NCI-H2227 (cell line): ENCODE results near the gene CNOT4.
"Not testable (repeated sequence)": the region's sequence is repeated elsewhere in the genome, so short reads cannot be mapped to it uniquely, and the experiment has no call there.

Experiments used
- DNase-seq: peaks from one replicate; lab custom pipeline; 2025; ENCODE audit not compliant: unreplicated experiment; lab: John Stamatoyannopoulos, UW

The CNOT4 gene

DNA sequence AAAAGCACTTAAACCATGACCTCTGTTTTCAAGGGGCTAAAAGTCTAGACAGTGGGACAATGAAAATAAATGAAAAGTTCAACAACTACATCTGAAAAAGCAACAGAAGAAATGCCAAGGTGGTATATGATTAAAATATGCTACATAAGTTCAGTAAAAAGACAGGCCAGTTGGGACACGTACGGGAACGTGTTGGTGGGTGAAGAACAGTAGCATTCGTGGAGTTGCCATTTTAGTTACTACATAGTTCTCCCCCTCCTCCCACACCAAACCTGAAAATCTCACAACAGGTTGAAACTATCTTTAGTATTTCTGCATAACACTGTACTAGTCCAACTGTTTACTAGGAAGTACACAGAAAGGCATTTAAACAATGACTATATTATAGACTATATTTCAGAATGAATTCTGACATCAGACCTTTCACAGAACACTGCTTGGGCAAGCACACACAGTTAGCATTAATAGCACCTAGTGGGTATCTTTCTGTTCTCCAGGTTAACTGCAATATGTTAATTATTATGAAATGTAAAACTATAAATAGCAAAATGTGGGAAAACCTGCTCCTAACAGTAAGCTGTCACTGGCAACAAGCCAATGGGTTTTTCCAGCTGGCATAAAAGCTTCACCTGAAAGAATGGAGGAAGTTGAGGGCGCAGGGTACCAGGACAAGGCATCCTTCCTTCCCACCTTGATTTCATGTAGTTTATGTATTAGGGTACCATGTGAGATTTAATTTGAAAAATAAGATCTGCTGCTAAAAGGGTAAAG is 141.3 kb downstream of the CNOT4 start:
- no peak for DNase-seq

- DNase-seq: no peak
Observed at GRCh38 chr7:135366843-135367508, 142.9 kb downstream of the CNOT4 start.

GRCh38 chr7:135365721-135366120 is 144.2 kb downstream of the CNOT4 start:
- no peak for DNase-seq

DNA sequence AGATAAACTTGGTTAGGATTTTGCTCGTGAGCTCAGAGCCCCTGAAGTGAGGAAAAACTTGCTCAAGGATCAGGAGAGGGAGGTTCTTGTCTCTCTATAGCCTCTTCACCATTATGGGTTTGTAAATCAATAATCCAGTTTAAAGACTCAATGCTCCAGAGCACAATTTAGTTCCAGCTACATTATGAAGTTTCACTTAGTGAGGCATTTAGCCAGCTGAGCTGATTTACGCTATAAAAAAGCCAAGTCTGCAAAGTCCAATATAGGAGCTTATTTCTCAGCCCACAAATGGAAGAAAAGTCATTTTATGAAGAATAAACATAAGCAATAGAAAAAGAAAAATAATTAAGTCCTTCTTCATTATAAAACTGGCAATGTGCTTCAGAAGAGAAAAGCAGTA is 145.7 kb downstream of the CNOT4 start:
- no peak for DNase-seq

DNA sequence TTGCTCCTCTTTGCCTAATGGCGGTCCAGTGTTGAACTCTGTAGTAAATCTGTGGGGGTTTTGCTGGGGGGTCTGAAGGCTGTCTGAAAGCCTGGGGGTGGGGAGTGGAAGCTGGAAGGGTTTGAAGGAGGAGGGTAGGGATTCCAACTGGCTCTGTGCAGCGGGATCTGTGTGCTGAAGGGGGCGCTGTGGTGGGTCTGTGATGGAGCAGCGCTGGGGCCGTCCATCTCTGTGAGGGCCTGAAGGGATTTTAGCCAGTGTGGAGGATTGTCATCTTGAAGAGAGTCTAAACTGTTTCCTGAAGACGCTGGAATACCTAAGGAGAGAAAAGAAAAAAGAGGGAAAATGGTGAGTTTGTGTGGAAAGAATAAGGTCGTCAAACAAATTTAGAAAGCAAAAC is 147.0 kb downstream of the CNOT4 start:
- DNase-seq: no peak

DNA sequence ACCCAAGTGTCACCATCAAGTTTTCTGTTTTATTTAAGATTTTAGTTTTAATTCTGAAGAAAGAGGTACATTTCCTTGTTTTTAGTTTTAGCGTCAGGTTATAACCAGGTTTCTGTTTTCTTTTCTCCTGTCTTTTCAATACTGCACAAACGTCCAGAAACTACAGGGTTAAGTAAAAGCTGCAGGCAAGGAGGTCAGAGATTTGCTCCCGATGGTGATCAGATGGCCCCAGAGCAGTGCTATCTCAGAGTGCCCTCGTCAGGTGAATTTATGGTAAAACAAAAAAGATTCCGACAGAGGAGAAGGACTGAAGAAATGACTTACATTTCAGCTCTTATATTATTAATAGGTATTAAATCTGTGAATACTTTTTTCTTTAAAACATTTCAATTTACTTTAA is 148.1 kb downstream of the CNOT4 start:
- no peak for DNase-seq

DNA sequence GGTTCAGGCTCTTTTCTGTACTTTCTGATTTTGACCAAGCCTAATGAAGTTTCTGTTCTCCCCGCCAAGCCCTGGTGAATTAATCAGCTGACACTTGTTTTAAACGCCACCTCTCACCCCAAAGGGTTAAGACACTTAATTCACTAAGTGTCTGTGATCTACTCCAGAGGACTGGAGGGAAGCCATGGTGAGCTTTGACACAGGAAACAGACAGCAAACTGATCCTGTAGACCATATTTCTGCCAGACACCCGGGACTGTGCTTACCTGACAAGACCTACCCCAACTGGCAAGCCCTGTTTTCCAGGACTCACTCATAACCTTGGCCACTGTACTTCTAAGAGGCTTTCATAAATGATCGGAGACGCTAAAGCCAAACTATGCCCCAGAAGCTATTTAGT is 150.3 kb downstream of the CNOT4 start:
- DNase-seq: no peak

DNA sequence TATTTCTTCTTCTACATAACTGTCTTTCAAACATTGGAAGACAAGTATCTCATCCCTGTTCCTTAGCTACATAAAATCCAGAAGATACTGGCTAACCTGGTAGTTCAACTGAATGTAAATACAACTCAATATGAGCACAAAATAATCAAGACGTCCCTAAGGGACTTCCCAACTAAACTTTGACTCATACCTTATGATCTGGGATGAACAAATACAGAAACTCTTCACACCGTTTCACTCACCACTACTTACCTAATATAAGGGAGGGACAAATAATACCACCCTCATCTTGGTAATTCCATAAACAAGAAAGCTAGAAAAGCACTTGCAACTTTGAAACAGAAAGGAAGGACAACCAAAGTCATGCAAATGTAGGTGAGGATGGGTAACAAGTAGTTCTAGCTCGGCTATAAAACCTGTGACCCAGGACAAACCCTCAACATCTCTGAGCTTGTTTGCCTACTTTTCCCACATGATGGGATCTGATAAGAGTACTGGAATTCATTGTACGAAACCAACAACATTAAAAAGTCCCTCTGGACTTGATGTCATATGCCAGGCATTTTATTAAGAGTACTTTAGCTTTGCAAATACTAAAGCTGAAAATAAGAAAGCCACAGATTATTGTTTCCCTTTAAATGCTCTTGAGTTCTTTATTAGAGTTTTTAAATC is 154.4 kb downstream of the CNOT4 start:
- no peak for DNase-seq

DNA sequence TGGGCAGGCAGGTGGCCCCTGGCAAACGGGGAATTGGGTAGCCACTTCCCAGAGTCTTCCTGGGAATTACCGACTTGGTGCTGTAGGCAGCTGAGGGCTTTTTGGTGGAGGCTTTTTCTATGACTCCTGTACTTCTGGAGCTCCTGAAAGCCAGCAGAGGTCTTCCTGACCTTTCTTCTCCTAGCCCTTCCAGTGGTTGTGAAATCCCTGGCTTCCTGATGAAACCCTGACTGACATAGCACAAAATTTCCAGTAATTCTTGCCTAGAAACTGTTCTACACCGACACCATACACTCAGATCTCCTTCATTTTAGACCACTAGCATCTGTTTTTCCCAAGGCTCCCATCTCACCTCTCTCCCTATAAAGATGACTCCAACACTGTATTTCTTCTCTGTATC is 156.1 kb downstream of the CNOT4 start:
- no peak for DNase-seq

- DNase-seq: no peak
Observed at GRCh38 chr7:135352285-135352684, 157.6 kb downstream of the CNOT4 start.

- DNase-seq: not testable (repeated sequence)
Observed at GRCh38 chr7:135351070-135351469, 158.8 kb downstream of the CNOT4 start.

- no peak for DNase-seq
Observed at GRCh38 chr7:135349746-135350145, 160.2 kb downstream of the CNOT4 start.

DNA sequence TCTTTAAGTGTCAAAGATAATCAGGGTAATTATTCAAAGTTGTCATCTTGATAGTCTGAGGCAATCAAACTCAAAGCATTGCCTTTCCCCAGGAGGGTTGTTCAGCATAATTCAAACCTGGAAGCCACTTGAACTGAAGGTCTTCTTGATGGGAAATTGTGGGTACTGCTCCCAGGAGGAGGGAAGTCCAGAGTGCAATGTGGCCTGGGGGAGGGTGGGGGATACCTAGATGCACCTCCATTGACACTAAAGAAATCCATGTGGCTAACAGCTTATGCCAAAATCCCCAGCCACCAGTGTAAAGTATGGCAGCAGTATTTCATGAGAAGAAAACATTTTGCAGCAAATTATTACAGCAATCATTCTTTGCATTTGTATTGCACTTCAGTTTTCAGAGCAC is 161.4 kb downstream of the CNOT4 start:
- DNase-seq: no peak

DNA sequence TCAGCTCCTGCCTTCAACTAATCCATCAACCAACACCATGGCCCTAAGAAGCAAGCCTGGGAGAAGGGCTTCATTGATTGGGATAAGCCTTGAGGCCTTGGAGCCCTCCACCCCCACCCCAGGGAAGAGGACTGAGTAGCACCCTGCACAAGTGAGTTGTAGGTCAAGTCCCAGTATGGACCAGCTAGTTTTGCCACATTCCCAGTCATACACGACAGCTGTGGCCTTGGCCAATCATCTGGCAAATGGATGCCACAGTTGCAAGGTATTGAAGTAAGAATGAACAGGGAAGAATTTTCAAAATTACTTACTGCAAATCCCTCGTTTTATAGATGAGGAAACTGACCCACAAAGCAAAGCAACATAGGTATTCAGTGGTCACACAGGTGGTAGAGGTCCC is 166.5 kb downstream of the CNOT4 start:
- DNase-seq: no peak

GRCh38 chr7:135342887-135343286 is 167.0 kb downstream of the CNOT4 start:
- no peak for DNase-seq

DNA sequence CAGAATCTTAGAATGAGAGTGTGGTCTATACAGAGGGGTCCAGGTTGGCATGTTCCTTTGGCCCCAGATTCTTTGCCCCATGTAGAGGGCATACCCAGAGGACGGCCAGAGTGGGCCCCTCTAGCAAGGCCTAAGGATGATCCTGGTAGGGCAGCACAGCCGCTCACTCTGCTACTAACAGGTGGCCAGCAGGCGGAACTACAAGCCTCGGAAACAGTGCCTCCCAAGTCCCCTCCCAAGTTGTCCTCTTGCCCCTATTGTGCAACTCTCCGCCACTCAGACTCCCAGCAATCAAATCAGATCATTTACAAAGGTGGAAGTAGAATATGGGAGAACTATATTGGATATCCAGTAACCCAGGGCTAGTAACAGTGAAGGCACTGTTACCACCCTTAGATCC is 168.9 kb downstream of the CNOT4 start:
- no peak for DNase-seq

- DNase-seq: no peak
Observed at GRCh38 chr7:135337977-135338550, 171.8 kb downstream of the CNOT4 start.

DNA sequence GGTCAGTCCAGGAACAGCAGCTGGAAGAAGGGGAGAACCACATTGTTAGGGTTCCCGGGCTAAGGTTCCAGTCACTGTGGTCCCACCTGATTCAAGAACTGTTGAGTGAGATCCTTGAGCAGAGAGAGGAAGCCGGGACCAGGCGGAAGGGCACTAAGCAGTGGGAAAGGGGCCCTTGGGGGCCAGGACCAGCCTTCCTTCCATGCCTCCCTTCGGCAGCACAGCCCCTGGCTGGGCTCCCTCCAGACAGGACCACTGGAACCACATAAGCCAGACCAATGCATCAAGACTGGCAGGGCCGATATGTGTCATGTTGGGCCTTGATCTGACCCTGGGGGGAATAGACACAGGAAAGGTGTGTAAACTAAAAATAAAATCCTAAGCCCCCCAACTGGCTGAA is 172.4 kb downstream of the CNOT4 start:
- DNase-seq: no peak

GRCh38 chr7:135335628-135336139 is 174.2 kb downstream of the CNOT4 start:
- peak; percentile 78 for DNase-seq

DNA sequence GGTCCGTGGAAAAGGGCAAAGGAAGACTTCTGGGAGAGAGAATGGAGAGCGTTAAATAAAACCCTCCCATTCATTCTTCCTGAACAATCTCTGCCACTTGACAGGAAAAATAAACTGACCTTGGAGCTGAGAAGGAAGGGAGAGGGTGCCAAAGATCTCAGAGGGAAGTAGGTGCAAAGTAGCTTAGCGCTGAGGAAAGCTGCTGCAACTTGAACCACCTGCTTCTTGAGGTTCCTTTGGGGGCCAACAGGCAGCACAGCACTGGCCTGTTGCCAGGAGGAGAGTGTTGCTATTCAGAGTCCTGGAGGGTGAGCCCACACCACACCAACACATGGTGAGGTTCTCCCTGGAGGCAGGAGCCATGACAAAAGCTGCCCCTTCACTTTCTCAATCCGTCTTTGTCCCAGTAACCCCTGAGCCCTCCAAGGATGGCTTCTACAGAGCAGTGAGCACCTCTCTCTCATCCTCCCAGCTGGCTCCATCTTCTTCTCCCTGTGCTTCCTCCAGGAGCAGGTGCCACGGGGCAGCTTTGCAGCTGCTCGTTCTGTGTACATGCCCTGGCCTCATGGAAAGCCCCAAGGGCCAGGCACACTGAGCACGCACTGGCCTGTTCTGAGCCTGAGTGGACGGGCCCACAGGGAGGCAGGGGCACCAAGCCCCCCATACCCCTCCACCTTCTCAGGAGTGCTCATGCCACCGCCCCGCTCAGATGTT is 174.9 kb downstream of the CNOT4 start:
- no peak for DNase-seq

GRCh38 chr7:135333946-135334345 is 176.0 kb downstream of the CNOT4 start:
- no peak for DNase-seq
